HL-60 (cell line): ENCODE measurements around the gene RHO.

Source experiments
- DNase-seq, 2 experiments: peaks; one replicate each; pipeline ENCODE4 v3.0.0-alpha.2; 2010 to 2020; ENCODE audit warnings: low read depth in 1 of 2, low spot score in 1 of 2
- H3K27ac ChIP-seq: fragments of 250-450 bp; sonication (Bioruptor Pico); replicated peaks from 2 replicates; pipeline ENCODE4 v1.5.1; 2020; ENCODE audit warnings: mild to moderate bottlenecking, moderate library complexity
- H3K27me3 ChIP-seq: fragments of 250-450 bp; sonication (Bioruptor Pico); 2 replicates; pipeline ENCODE4 v1.5.1; 2021; ENCODE audit warnings: mild to moderate bottlenecking, moderate library complexity; ENCODE audit not compliant: insufficient read depth, poor library complexity, severe bottlenecking
- H3K4me3 ChIP-seq: replicated peaks from 2 replicates; pipeline ENCODE4 v1.5.1; 2011; ENCODE audit warnings: mild to moderate bottlenecking, control low read depth, low read length; ENCODE audit not compliant: insufficient read depth
- CTCF ChIP-seq: IDR thresholded peaks from one replicate; pipeline ENCODE4 v1.5.1; 2011; ENCODE audit warnings: low read length, control low read depth, inconsistent platforms; ENCODE audit not compliant: insufficient read depth
- GABPA ChIP-seq: IDR thresholded peaks from 2 replicates; pipeline ENCODE4 v1.6.1; 2012; ENCODE audit warnings: low read depth
- POLR2AphosphoS5 ChIP-seq: IDR thresholded peaks from 2 replicates; pipeline ENCODE4 v1.6.1; 2012; ENCODE audit warnings: low read depth
- REST ChIP-seq: IDR thresholded peaks from 2 replicates; pipeline ENCODE4 v1.6.1; 2012; ENCODE audit warnings: low read depth; ENCODE audit not compliant: insufficient replicate concordance
- SPI1 ChIP-seq: IDR thresholded peaks from 2 replicates; pipeline ENCODE4 v1.6.1; 2012; ENCODE audit warnings: low read depth, mild to moderate bottlenecking, borderline replicate concordance

Gene RHO

GRCh38 chr3:129524081-129524480, 4.4 kb upstream of the RHO start:
- Histone ChIP-seq H3K27me3 (no peaks in the 10 kb centered on the region), H3K4me3 (no peak overlapping the region), H3K27ac (no peak overlapping the region)
- TF ChIP-seq SPI1 (no peak), POLR2AphosphoS5 (no peak)
- DNase-seq = no peak

- no peak overlapping the region for H3K4me3 ChIP-seq
- TF ChIP-seq REST (no peak), GABPA (no peak), CTCF (no peak), SPI1 (no peak), POLR2AphosphoS5 (no peak)
- DNase-seq = no peak
- H3K27me3 ChIP-seq = no peaks in the 10 kb centered on the region
- H3K27ac ChIP-seq = peak overlapping the region; percentile 78
Measured at GRCh38 chr3:129525341-129525968, 3.0 kb upstream of the RHO start.

- TF ChIP-seq REST (no peak), POLR2AphosphoS5 (0 out of 2 replicates have a peak, but pooled peaks have one; percentile 46), GABPA (no peak), SPI1 (peak; percentile 94)
- peak; percentile 85 to 93 for DNase-seq
- Histone ChIP-seq H3K4me3 (no peak overlapping the region), H3K27ac (peak overlapping the region; percentile 78), H3K27me3 (no peaks in the 10 kb centered on the region)
Measured at GRCh38 chr3:129526121-129526900, 2.1 kb upstream of the RHO start.

GRCh38 chr3:129527262-129527661, 1.2 kb upstream of the RHO start:
- DNase-seq = no peak
- Histone ChIP-seq H3K27me3 (no peaks in the 10 kb centered on the region), H3K4me3 (no peak overlapping the region), H3K27ac (peak overlapping the region; percentile 19)
- TF ChIP-seq REST (no peak), CTCF (no peak), SPI1 (no peak), POLR2AphosphoS5 (no peak), GABPA (no peak)
